ENCODE data around the gene ZNF836. TPM values are rescaled to one million over a fixed set of nuclear protein-coding genes. Genes with fewer than 3 reads are reported as not detected.

ZNF836 gene
- total and polyA plus RNA-seq, 9 of the 15 experiments (the other 6 are each of a cell fraction or from before 2014, with no cell fraction given) = 0.24 to 0.69 (median 0.64) TPM; not detected in 2

DNA sequence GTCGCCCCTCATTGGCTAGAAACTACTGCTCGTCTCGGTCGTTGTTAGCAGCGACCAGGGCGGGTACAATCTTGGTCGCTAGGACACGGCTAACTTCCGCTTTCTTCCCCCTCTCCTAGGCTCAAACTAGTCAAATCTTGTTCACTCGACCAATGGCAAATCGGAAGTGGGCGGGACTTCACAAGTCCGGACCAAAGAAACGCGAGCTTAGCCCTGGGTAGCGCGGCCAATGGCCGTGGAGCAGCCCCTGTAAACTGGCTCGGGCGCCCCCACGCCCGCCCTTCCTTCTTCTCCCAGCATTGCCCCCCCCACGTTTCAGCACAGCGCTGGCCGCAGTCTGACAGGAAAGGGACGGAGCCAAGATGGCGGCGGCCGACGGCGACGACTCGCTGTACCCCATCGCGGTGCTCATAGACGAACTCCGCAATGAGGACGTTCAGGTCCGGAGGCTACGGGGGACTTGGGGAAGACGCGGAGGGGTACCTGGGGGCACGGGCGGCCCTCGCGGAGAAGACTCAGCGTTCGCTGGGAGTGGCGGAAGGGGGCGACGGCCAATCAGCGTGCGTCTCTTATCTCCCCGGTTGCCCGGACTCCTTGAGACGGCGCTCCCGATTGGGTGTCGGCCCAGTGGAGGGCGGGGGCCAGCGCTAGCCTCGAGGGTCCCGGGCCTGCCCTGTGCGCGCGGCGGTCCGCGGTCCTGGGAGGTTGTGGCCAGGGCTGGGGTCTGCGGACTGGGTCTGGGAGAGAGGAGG is 18.5 kb upstream of the ZNF836 start, which contains the start of gene PPP2R1A (continued):
- TF ChIP-seq, protein P1, sequence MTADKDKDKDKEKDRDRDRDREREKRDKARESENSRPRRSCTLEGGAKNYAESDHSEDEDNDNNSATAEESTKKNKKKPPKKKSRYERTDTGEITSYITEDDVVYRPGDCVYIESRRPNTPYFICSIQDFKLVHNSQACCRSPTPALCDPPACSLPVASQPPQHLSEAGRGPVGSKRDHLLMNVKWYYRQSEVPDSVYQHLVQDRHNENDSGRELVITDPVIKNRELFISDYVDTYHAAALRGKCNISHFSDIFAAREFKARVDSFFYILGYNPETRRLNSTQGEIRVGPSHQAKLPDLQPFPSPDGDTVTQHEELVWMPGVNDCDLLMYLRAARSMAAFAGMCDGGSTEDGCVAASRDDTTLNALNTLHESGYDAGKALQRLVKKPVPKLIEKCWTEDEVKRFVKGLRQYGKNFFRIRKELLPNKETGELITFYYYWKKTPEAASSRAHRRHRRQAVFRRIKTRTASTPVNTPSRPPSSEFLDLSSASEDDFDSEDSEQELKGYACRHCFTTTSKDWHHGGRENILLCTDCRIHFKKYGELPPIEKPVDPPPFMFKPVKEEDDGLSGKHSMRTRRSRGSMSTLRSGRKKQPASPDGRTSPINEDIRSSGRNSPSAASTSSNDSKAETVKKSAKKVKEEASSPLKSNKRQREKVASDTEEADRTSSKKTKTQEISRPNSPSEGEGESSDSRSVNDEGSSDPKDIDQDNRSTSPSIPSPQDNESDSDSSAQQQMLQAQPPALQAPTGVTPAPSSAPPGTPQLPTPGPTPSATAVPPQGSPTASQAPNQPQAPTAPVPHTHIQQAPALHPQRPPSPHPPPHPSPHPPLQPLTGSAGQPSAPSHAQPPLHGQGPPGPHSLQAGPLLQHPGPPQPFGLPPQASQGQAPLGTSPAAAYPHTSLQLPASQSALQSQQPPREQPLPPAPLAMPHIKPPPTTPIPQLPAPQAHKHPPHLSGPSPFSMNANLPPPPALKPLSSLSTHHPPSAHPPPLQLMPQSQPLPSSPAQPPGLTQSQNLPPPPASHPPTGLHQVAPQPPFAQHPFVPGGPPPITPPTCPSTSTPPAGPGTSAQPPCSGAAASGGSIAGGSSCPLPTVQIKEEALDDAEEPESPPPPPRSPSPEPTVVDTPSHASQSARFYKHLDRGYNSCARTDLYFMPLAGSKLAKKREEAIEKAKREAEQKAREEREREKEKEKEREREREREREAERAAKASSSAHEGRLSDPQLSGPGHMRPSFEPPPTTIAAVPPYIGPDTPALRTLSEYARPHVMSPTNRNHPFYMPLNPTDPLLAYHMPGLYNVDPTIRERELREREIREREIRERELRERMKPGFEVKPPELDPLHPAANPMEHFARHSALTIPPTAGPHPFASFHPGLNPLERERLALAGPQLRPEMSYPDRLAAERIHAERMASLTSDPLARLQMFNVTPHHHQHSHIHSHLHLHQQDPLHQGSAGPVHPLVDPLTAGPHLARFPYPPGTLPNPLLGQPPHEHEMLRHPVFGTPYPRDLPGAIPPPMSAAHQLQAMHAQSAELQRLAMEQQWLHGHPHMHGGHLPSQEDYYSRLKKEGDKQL (CRISPR knock-in tag; IDR thresholded peaks at IDR 0.05; ENCODE audit: borderline replicate concordance) = no peak
- TF ChIP-seq HEY1 (CRISPR knock-in tag; IDR thresholded peaks at IDR 0.05; ENCODE audit: borderline replicate concordance) = no peak
- TF ChIP-seq, protein P2, sequence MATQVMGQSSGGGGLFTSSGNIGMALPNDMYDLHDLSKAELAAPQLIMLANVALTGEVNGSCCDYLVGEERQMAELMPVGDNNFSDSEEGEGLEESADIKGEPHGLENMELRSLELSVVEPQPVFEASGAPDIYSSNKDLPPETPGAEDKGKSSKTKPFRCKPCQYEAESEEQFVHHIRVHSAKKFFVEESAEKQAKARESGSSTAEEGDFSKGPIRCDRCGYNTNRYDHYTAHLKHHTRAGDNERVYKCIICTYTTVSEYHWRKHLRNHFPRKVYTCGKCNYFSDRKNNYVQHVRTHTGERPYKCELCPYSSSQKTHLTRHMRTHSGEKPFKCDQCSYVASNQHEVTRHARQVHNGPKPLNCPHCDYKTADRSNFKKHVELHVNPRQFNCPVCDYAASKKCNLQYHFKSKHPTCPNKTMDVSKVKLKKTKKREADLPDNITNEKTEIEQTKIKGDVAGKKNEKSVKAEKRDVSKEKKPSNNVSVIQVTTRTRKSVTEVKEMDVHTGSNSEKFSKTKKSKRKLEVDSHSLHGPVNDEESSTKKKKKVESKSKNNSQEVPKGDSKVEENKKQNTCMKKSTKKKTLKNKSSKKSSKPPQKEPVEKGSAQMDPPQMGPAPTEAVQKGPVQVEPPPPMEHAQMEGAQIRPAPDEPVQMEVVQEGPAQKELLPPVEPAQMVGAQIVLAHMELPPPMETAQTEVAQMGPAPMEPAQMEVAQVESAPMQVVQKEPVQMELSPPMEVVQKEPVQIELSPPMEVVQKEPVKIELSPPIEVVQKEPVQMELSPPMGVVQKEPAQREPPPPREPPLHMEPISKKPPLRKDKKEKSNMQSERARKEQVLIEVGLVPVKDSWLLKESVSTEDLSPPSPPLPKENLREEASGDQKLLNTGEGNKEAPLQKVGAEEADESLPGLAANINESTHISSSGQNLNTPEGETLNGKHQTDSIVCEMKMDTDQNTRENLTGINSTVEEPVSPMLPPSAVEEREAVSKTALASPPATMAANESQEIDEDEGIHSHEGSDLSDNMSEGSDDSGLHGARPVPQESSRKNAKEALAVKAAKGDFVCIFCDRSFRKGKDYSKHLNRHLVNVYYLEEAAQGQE (IDR thresholded peaks at IDR 0.05; ENCODE audit: borderline replicate concordance) = peak; percentile 96
- TF ChIP-seq, protein P2 (CRISPR knock-in tag; IDR thresholded peaks at IDR 0.05; ENCODE audit: low read depth) = peak; percentile 80; the same call in 1 of the 2 replicates
- TF ChIP-seq POLR2AphosphoS5 (IDR thresholded peaks at IDR 0.05; ENCODE audit: control insufficient read depth, insufficient read depth, low read depth, low read length) = peak; percentile 89
- TF ChIP-seq EWSR1 (IDR thresholded peaks at IDR 0.05; ENCODE audit: borderline replicate concordance, low read depth, partially characterized antibody) = no peak
- no peak for TF ChIP-seq MAFF (IDR thresholded peaks at IDR 0.05; ENCODE audit: low read length)
- TF ChIP-seq ATF6 (CRISPR knock-in tag; IDR thresholded peaks at IDR 0.05) = no peak

Measured in K562 (cell line).